HG03097 (cell line): ENCODE data around the gene PUS10.
"Not testable (repeated sequence)": the region's sequence is repeated elsewhere in the genome, so short reads cannot be mapped to it uniquely, and the experiment has no call there.

Experiments used
- ATAC-seq: cut with Tn5 transposase; IDR thresholded peaks from one replicate; pipeline ENCODE4 v1.9.1; 2021; ENCODE audit not compliant: unreplicated experiment, low FRiP score

PUS10 gene

DNA sequence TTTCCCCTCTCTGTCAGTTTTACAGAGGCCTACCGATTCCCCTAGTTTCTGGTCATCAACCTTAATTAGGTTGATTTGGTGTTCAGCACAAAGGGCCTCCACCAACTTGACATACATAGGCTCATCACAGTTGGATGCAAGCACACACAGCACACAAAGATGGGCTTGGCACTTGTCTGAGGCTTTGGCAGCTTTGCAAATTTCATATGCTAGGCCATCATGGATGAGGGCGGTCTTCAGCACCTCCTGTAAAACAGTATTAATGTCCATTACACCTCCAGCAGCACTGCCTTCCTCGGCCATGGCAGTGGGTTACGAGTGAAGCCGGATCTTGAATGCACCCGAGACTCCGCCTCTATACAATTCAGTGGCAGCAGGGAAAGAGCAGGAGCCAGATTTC lies 79.8 kb downstream of the PUS10 start:
- ATAC-seq = no peak

DNA sequence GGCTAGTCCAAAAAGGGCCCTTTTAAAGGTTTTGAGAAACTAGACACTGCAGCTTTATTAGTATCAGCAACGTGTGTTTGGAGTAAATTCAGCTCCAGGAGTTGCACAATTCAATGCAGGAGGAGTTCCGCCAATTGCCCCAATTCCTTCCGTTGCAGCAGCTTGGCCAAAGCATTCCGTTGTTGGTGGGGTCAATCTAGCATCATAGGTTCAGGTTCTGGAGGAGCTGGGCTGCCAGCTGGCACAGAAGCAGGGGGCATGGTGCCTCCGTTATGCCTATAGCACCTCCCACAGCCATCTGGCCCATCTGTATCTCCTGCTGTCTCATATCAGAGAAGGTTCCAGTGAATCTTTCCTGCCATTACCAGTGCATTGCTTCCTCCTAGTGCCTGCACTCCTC lies 81.3 kb downstream of the PUS10 start:
- ATAC-seq = no peak

DNA sequence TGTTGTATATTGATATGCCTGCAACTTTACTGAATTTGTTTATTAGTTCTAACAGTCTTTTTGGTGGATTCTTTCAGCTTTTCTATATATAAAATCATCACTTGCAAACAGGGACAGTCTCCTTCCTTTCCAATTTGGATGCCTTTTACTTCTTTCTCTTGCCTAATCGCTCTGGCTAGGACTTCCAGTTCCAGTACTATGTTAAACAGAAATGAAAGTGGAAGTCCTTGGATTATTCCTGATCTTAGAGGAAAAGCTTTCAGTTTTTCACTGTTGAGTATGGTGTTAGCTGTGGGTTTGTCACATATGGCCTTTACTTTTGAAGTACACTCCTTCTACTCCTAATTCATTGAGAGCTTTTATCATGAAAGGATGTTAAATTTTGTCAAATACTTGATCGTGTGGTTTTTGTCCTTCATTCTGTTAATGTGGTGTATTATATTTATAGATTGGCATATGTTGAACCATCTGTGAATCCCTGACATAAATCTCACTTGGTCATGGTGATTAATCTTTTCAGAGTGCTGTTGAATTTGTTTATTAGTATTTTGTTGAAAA lies 83.8 kb downstream of the PUS10 start:
- no peak for ATAC-seq

GRCh38 chr2:60932954-60933353 lies 85.1 kb downstream of the PUS10 start:
- no peak for ATAC-seq

GRCh38 chr2:60932061-60932460 lies 86.0 kb downstream of the PUS10 start:
- not testable (repeated sequence) for ATAC-seq

GRCh38 chr2:60926741-60927552 lies 91.1 kb downstream of the PUS10 start:
- ATAC-seq = no peak

DNA sequence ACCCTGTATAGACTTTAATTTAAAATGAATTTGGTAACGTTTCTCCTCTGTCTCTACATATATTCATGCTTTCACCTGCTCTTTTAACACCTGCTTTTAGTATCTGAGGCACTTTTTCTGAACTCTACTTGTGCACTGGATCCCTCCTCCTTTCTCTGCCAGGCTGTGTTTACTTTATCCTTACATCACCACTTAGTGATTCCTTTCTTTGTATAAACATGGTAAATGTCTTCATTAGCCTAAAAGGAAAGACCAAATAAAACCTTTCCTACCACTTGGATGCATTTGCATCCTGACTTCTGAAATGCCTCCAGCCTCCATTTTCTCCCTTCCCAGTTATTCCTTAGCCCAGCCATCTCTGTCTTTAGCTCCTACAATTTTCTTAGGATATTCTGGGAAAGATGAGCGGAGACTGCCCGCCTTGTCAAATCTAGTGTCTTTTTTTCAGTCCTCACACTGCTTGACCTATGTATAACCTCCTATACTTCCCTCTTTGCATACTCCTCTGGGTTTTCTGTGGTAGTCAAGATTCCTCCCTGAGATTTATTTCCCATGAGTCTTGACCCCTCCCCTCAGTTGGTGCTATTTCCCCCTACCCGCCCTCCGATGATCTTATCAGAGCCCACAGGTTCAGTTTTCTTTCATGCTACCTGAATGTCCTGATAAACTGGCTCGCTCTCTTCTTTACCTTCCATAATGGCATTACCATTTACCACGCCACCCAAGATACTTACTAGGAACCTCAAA lies 91.9 kb downstream of the PUS10 start:
- ATAC-seq = no peak

GRCh38 chr2:60907329-60907728 lies 110.7 kb downstream of the PUS10 start:
- ATAC-seq = no peak

- ATAC-seq = no peak
Measured at GRCh38 chr2:60906395-60906794, 111.7 kb downstream of the PUS10 start.

DNA sequence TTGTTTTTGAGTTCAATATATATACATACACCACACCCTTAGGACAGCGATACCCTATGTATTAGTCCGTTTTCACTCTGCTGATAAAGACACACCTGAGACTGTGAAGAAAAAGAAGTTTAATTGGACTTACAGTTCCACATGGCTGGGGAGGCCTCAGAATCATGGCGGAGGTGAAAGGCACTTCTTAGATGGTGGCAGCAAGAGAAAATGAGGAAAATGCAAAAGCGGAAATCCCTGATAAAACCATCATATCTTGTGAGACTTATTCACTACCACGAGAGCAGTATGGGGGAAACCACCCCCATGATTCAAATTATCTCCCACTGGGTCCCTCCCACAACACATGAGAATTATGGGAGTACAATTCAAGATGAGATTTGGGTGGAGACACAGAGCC lies 112.2 kb downstream of the PUS10 start:
- ATAC-seq = not testable (repeated sequence)

GRCh38 chr2:60901296-60901695 lies 116.8 kb downstream of the PUS10 start:
- not testable (repeated sequence) for ATAC-seq

- ATAC-seq = no peak
Measured at GRCh38 chr2:60899892-60900249, 118.2 kb downstream of the PUS10 start.

- ATAC-seq = no peak
Measured at GRCh38 chr2:60899230-60899891, 118.7 kb downstream of the PUS10 start.

DNA sequence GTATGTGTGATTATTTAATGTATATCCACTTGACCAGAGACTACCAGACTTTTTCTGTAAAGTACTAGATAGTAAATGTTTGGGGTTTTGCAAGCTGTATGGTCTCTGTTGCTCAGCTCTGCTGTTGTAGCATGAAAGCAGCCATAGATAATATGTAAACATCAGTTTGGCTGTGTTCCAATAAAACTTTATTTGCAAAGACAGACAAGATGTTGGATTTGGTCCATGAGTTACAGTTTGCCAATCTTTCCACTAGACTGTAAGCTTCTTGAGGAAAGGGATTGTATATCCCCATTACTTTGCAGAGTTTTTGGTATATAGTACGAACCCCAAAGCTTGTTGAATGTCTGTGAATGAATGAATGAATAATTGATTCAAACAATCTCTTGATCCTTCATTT lies 119.5 kb downstream of the PUS10 start:
- ATAC-seq = no peak
